ENCODE results near the gene ACOXL. TPM values are rescaled to one million over a fixed set of nuclear protein-coding genes. Genes with fewer than 3 reads are reported as not detected.

Gene ACOXL
- total RNA-seq, 2 donors from 2014 or later, result not detected

DNA sequence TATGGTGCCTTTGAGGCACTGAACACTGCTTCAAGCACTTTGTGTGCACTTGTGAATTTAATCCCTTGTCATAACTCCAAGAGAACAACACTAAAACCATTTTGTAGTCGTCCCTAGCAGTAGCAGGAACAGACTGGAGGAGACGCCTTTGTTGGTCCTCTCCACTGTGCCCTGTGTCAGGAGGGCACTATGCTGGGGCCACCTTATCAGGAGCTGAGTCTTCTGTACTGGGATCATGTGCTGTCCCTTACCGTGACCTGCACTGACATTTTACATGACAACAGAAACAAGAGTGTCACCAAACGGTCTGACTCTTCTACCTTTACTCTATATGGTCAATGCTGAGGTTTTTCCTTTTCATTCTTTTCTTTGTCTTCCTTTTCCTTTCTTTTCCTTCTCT, 62.0 kb downstream of the ACOXL start:
- Histone ChIP-seq H3K9me3 (no peaks in the 10 kb centered on the region), H3K27ac (no peak overlapping the region), H3K4me1 (ENCODE audit: control insufficient read depth in 1 of 2, low read depth in 2 of 2) (peaks cover 0 to 8% of the 10 kb centered on the region in 2 donors), H3K27me3 (replicated peaks; ENCODE audit: insufficient read depth) (no peaks in the 10 kb centered on the region), H3K4me3 (no peak overlapping the region), H3K36me3 (no peaks in the 10 kb centered on the region)
- no peak for ATAC-seq (ENCODE audit: insufficient number of reproducible peaks, low FRiP score, low read depth)
- TF ChIP-seq, protein P1, sequence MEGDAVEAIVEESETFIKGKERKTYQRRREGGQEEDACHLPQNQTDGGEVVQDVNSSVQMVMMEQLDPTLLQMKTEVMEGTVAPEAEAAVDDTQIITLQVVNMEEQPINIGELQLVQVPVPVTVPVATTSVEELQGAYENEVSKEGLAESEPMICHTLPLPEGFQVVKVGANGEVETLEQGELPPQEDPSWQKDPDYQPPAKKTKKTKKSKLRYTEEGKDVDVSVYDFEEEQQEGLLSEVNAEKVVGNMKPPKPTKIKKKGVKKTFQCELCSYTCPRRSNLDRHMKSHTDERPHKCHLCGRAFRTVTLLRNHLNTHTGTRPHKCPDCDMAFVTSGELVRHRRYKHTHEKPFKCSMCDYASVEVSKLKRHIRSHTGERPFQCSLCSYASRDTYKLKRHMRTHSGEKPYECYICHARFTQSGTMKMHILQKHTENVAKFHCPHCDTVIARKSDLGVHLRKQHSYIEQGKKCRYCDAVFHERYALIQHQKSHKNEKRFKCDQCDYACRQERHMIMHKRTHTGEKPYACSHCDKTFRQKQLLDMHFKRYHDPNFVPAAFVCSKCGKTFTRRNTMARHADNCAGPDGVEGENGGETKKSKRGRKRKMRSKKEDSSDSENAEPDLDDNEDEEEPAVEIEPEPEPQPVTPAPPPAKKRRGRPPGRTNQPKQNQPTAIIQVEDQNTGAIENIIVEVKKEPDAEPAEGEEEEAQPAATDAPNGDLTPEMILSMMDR (IDR thresholded peaks at IDR 0.05), result no peak
- no peak for DNase-seq (ENCODE audit: low spot score)

DNA sequence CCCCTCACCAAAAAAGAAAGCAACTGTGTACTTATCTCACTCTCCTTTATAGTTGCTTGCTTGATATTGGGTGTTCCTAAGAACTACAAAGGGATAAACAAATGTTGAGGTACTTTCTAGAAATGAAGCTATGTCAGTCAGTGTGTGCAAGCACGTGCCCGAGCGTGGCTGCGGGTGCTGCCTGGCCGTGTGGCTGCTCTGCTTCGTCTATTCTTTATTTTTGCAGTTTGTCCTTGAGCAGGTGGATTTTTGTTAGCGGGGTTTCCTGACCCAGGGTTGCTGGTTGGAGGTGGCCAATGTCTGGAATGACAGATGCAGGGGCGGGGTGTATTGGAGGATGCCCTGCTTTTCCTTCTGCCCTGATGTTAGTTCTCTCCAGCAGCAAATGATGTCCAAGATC, 62.6 kb downstream of the ACOXL start:
- no peak for DNase-seq (ENCODE audit: low spot score)
- H3K36me3 ChIP-seq, result no peaks in the 10 kb centered on the region

DNA sequence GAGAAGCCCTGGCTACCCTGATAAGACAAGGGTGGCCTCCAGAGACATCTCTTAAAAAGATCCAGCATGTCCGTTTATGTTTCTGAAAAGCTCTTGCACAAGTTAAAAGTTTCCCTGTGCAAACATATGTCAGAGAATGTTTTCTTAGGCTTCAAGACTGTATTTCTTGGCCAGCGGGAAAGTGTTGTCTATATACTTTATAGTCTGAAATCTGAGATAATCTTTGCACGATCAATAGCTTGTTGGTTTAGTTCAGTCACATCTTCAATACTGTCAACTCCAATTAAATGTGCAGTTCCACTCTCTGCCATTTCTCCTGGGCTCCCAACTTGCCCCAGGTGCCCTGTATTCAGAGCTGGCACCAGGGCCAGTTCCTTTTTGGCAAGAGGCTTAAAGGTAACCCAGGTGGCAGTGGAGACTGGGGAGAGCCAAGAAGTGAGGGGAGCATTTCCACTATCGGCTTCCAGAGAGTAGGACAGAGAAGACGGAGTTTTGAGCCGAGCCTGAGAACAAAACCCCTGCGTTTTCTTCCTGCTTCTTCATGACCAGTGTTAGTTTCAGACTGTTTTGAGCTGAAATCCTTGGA, 64.4 kb downstream of the ACOXL start:
- Histone ChIP-seq H3K9me3 (no peaks in the 10 kb centered on the region), H3K36me3 (no peaks in the 10 kb centered on the region), H3K27ac (no peak overlapping the region), H3K4me3 (no peak overlapping the region), H3K4me1 (ENCODE audit: control insufficient read depth in 1 of 2, low read depth in 2 of 2) (peaks cover 0 to 8% of the 10 kb centered on the region in 2 donors), H3K27me3 (replicated peaks; ENCODE audit: insufficient read depth) (no peaks in the 10 kb centered on the region)
- ATAC-seq (ENCODE audit: insufficient number of reproducible peaks, low FRiP score, low read depth) (no peak), DNase-seq (ENCODE audit: low spot score) (no peak)
- TF ChIP-seq, protein P1 (IDR thresholded peaks at IDR 0.05), result no peak

More for the DNA sequence above, 62.6 kb downstream of the ACOXL start:
- Histone ChIP-seq H3K4me1 (ENCODE audit: control insufficient read depth in 1 of 2, low read depth in 2 of 2) (peaks cover 0 to 8% of the 10 kb centered on the region in 2 donors), H3K4me3 (no peak overlapping the region), H3K27ac (no peak overlapping the region), H3K27me3 (replicated peaks; ENCODE audit: insufficient read depth) (no peaks in the 10 kb centered on the region), H3K9me3 (no peaks in the 10 kb centered on the region)
- TF ChIP-seq, protein P1 (IDR thresholded peaks at IDR 0.05), result no peak
- ATAC-seq (ENCODE audit: insufficient number of reproducible peaks, low FRiP score, low read depth), result no peak

DNA sequence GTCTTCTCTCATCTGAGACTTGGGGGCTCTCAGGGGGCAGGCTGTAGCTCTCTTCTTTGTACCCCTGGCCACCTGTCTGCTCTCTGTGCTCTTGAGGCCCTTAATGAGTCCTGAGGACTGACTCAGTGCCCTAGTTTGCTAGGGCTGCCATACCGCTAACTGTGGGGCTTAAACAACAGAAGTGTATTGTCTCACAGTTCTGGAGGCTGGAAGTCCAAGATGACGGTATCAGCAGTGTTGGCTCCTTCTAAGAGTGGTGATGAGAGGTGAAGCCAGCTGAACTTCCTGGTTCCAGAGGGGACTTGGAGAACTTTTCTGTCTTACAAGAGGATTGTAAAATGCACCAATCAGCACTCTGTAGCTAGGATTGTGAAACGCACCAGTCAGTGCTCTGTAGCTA, 67.0 kb downstream of the ACOXL start:
- peaks cover 0 to 8% of the 10 kb centered on the region in 2 donors for H3K4me1 ChIP-seq (ENCODE audit: control insufficient read depth in 1 of 2, low read depth in 2 of 2)
- no peaks in the 10 kb centered on the region for H3K36me3 ChIP-seq
- no peaks in the 10 kb centered on the region for H3K9me3 ChIP-seq
- no peak overlapping the region for H3K27ac ChIP-seq
- H3K4me3 ChIP-seq, result no peak overlapping the region
- ATAC-seq (ENCODE audit: insufficient number of reproducible peaks, low FRiP score, low read depth) (no peak), DNase-seq (ENCODE audit: low spot score) (no peak)
- TF ChIP-seq, protein P1 (IDR thresholded peaks at IDR 0.05), result no peak
- no peaks in the 10 kb centered on the region for H3K27me3 ChIP-seq (replicated peaks; ENCODE audit: insufficient read depth)

DNA sequence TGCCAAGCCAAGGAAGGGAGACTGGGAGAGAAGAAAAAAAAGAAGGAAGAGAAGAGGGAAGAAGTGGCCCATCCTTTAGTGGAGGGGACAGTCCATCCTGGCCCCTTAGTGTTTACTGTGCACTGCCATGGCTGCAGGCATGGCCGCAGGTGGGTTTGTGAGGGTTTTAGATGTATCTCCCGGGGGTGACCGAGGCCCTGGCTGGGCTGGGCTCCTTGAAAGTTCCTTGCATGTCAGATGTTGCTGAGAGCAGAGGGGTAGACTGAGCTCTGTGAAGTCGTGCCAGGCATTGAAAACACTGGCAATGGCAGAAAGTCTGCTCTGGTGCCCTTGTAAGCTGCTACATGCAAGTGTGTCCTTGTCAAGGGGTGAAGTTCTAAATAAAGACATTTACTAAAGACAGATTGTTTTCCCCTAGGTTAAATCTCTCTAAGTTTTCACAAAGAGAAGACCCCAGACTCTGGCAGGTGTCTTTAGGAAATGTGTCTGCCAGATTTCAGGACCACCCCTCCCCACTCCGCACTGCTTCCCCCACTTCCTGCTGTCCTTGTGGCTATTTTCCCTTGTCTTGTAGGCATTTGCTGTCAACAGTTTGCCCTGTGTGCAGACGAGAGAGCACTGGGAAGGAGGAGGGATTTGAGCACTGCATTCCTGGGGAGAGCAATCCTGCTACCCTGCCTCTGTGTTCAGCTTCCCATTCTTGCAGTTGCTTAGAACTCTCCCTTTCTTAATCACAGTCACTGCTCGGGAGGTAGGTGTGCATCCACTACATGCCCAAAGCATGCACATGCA, 68.4 kb downstream of the ACOXL start:
- ATAC-seq (ENCODE audit: insufficient number of reproducible peaks, low FRiP score, low read depth) (no peak), DNase-seq (ENCODE audit: low spot score) (no peak)
- TF ChIP-seq, protein P1 (IDR thresholded peaks at IDR 0.05), result no peak
- Histone ChIP-seq H3K27ac (no peak overlapping the region), H3K27me3 (replicated peaks; ENCODE audit: insufficient read depth) (no peaks in the 10 kb centered on the region), H3K4me1 (ENCODE audit: control insufficient read depth in 1 of 2, low read depth in 2 of 2) (peaks cover 0 to 8% of the 10 kb centered on the region in 2 donors), H3K4me3 (no peak overlapping the region), H3K36me3 (no peaks in the 10 kb centered on the region), H3K9me3 (no peaks in the 10 kb centered on the region)

Data from thoracic aorta (tissue), 2 donors.